Right lobe of liver (tissue), 4 donors: ENCODE data around the gene GNG12.

ENCODE experiments used
- POLR2A ChIP-seq: fragments of 450-650 bp; IDR thresholded peaks from one replicate; pipeline ENCODE4 v1.6.1; 2017; ENCODE audit warnings: antibody characterized with exemption, mild to moderate bottlenecking
- TF ChIP-seq, protein P1 (sequence below), 4 donors: fragments of 200-600 bp in 3 of 4; fragments of 450-650 bp in 1 of 4; IDR thresholded peaks; one replicate each; pipeline versions ENCODE4 v1.5.1 to v1.8.0; 2016 to 2022; ENCODE audit warnings: antibody characterized with exemption in 4 of 4, mild to moderate bottlenecking in 2 of 4
- donor health status: DM: no; HTN: no; CAD: no.
- donor health status: DM: no; HTN: no; CAD: no.
- donor health status: DM: no; HTN: yes; CAD: no.

DNA sequence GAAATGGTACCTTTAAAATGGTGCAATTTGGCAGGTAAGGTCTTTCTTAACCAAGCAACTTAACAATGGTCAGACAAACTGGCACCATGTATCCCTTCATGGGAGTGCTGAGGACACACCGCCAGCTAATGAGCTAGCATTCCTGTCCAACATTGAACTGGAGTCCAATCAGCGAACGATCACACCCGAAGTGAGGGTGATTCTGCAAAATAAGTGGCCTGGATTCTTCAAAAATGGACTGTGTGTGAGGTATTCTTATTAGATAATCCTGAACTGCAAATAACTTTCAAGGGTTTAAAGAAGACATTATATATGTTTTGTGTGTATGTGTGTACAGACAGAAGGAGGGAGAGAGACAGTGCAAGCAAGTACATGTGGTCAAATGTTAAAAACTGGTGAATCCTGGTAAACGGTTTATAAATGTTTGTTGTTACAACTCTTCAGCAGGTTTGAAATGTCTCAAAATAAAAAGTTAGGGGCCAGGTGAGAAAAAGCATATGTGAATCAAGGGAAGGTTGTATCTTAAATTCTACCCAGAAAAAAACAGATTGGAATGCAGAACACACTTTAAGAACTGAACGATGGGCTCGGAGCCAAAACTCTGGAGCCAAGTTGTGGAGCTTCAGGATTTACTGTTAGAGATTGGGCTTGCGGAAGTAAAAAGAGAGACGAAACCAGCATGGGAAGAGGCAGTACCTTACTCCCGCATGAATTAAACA lies 127.4 kb downstream of the GNG12 start:
- TF ChIP-seq, protein P1, sequence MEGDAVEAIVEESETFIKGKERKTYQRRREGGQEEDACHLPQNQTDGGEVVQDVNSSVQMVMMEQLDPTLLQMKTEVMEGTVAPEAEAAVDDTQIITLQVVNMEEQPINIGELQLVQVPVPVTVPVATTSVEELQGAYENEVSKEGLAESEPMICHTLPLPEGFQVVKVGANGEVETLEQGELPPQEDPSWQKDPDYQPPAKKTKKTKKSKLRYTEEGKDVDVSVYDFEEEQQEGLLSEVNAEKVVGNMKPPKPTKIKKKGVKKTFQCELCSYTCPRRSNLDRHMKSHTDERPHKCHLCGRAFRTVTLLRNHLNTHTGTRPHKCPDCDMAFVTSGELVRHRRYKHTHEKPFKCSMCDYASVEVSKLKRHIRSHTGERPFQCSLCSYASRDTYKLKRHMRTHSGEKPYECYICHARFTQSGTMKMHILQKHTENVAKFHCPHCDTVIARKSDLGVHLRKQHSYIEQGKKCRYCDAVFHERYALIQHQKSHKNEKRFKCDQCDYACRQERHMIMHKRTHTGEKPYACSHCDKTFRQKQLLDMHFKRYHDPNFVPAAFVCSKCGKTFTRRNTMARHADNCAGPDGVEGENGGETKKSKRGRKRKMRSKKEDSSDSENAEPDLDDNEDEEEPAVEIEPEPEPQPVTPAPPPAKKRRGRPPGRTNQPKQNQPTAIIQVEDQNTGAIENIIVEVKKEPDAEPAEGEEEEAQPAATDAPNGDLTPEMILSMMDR (IDR thresholded peaks at IDR 0.05): no peak
- no peak for TF ChIP-seq POLR2A
